ENCODE measurements around the gene GRM8. TPM values are rescaled to one million over a fixed set of nuclear protein-coding genes. Genes with fewer than 3 reads are reported as not detected.

Gene GRM8
- polyA plus RNA-seq, 2 of the 4 experiments (the other 2 are of a cell fraction): 0.06 TPM; not detected in 1

- TF ChIP-seq, protein P1, sequence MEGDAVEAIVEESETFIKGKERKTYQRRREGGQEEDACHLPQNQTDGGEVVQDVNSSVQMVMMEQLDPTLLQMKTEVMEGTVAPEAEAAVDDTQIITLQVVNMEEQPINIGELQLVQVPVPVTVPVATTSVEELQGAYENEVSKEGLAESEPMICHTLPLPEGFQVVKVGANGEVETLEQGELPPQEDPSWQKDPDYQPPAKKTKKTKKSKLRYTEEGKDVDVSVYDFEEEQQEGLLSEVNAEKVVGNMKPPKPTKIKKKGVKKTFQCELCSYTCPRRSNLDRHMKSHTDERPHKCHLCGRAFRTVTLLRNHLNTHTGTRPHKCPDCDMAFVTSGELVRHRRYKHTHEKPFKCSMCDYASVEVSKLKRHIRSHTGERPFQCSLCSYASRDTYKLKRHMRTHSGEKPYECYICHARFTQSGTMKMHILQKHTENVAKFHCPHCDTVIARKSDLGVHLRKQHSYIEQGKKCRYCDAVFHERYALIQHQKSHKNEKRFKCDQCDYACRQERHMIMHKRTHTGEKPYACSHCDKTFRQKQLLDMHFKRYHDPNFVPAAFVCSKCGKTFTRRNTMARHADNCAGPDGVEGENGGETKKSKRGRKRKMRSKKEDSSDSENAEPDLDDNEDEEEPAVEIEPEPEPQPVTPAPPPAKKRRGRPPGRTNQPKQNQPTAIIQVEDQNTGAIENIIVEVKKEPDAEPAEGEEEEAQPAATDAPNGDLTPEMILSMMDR (IDR thresholded peaks at IDR 0.05): no peak
- TF ChIP-seq TP53 (CRISPR knock-in tag; IDR thresholded peaks at IDR 0.05): no peak
Observed at GRCh38 chr7:126605056-126605455, 647.7 kb downstream of the GRM8 start (continued).

DNA sequence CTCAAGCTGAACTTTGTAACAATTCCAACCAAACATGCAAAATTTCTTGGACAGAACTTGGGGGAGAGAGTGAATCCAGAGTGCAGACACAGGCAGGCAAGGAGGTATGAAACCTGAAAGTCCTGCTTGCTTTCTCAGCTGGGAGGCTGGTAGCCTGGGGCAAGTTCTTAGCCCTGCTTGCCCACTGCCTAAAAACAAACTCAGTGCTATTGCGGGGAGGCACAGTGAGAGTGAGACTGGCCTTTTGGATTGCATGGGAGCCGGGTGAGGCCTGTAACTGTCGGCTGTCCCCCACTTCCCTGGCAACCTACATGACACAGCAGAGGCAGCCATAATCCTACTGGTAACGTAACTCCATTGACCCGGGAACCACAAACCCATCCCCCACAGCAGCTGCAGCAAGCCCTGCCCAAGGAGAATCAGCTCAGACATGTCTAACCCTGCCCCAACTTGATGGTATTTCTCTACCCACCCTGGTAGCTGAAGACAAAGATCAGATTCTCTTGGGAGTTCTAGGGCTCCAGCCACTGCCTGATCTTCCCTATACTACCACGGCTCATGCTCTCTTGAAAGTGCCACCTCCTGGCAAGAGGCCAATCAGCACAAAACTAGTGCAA, 663.6 kb downstream of the GRM8 start:
- ChIA-PET CTCF (no interaction called here), POLR2A (no interaction called here)
- WGBS (ENCODE audit: missing lambda C conversion rate): 40% methylated on average over 6 of the region's 6 CpGs
- Histone ChIP-seq H3K27ac (no peak overlapping the region), H3K4me3 (no peak overlapping the region), H3K4me1 (no peaks in the 10 kb centered on the region), H3K4me2 (no peak overlapping the region), H3K9me3 (no peaks in the 10 kb centered on the region)
- DNase-seq (ENCODE audit: low read depth in 1 of 2, low spot score in 1 of 2): no peak
- no peak for TF ChIP-seq MAFK (IDR thresholded peaks at IDR 0.05; ENCODE audit: partially characterized antibody)
- no peak for FAIRE-seq
- no peak for ATAC-seq

- DNase-seq (ENCODE audit: low read depth in 1 of 2, low spot score in 1 of 2) (no peak), ATAC-seq (no peak), FAIRE-seq (no peak)
- ChIA-PET POLR2A (no interaction called here), CTCF (no interaction called here)
- Histone ChIP-seq H3K9me3 (no peaks in the 10 kb centered on the region; the same call in 1 of the 3 replicates), H3K4me1 (peaks cover 8% of the 10 kb centered on the region; the same call in 1 of the 3 replicates), H3K27ac (no peak overlapping the region), H3K4me2 (no peak overlapping the region), H3K4me3 (no peak overlapping the region)
- 4% methylated on average over 2 of the region's 2 CpGs for WGBS (ENCODE audit: missing lambda C conversion rate)
- TF ChIP-seq PBX3 (IDR thresholded peaks at IDR 0.05) (no peak), RNF2 (IDR thresholded peaks at IDR 0.05; ENCODE audit: borderline replicate concordance, low read depth) (no peak), EHF (CRISPR knock-in tag; IDR thresholded peaks at IDR 0.05) (no peak), ZC3H11A (IDR thresholded peaks at IDR 0.05) (no peak), EP300 (IDR thresholded peaks at IDR 0.05) (no peak), ESRRA (IDR thresholded peaks at IDR 0.05; ENCODE audit: borderline replicate concordance, low read length) (no peak), TFCP2L1 (CRISPR knock-in tag; IDR thresholded peaks at IDR 0.05) (no peak), MAFK (IDR thresholded peaks at IDR 0.05; ENCODE audit: partially characterized antibody) (no peak), HEYL (CRISPR knock-in tag; IDR thresholded peaks at IDR 0.05) (no peak)
- TF ChIP-seq, protein P2, sequence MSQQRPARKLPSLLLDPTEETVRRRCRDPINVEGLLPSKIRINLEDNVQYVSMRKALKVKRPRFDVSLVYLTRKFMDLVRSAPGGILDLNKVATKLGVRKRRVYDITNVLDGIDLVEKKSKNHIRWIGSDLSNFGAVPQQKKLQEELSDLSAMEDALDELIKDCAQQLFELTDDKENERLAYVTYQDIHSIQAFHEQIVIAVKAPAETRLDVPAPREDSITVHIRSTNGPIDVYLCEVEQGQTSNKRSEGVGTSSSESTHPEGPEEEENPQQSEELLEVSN (IDR thresholded peaks at IDR 0.05; ENCODE audit: borderline replicate concordance, low read depth): no peak
Observed at GRCh38 chr7:126578338-126578737, 674.4 kb downstream of the GRM8 start.

DNA sequence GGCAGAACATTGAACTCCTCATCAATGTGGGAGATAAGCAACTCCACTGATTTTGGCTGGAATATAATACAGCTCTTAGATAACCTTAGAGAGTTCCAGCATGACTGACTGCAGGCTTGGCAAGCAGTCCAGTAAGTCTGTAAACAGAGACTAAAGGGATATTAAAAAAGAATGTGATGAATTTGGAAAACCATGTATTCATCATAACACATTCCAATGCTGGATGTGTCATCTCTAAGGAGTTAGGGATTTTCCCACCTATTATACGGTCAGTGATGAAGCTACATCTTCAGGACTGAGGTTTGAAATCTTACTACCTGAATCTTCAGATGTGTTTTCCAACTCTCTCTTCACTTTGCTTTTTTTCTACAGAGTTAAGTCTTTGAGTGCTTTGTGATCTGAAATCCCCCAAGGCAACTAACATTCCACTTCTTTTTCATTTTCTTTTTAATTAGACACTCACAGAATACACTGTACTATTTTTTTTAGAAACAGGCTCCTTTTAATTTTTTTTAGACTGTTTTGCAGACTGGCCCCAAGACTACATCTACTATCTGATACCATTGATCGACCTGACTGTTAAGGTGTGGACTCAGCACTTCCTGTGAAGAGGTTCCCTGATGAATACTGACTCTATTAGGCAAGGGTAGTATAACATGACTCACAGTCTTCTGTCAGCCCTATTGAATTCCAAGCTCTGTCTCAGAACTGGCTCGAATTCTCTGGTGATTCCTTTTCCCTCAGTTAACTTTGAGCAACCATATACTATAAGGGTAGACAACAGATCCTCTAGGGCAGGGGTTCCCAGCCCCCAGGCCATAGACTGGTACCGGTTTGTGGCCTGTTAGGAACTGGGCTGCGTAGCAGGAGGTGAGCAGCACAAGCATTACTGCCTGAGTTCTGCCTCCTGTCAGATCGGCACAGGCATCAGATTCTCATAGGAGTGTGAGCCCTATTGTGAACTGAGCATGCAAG, 678.2 kb downstream of the GRM8 start:
- DNase-seq (ENCODE audit: low read depth in 1 of 2, low spot score in 1 of 2): peak; percentile 7 to 15
- ATAC-seq: peak; percentile 85 to 99
- Histone ChIP-seq H3K9me3 (no peaks in the 10 kb centered on the region; the same call in 1 of the 3 replicates), H3K27ac (peak overlapping the region in 1 of 2 experiments; percentile 57; a peak in 1 of 6 replicates), H3K4me3 (no peak overlapping the region), H3K4me1 (peaks cover 8% of the 10 kb centered on the region; the same call in 1 of the 3 replicates), H3K4me2 (peak overlapping the region; percentile 41)
- WGBS (ENCODE audit: missing lambda C conversion rate): 7% methylated on average over 6 of the region's 6 CpGs
- ChIA-PET CTCF (no interaction called here), POLR2A (no interaction called here)
- no peak for TF ChIP-seq KDM5A (IDR thresholded peaks at IDR 0.05)
- TF ChIP-seq MAFK (IDR thresholded peaks at IDR 0.05; ENCODE audit: partially characterized antibody): peak; percentile 45
- peak; percentile 51 for FAIRE-seq
